SK-MEL-5 (cell line): ENCODE measurements around the gene CRP. TPM values are rescaled to one million over a fixed set of nuclear protein-coding genes. Genes with fewer than 3 reads are reported as not detected.

ENCODE experiments used
- total RNA-seq: library from RNA; depleted of rRNA; stranded (reverse); fragments of >200 nt; shearing (Covaris generic); gene quantifications from 2 replicates; pipeline ENCODE4 v1.2.3, GENCODE V29; 2014; rRNA removed

CRP gene
- total RNA-seq, 1 experiment from 2014 or later: not detected

Other genes with a start within 250 kb of the CRP start
- gene OR10J5, start 178.6 kb downstream of the CRP start, total RNA-seq: not detected in 2 replicates
- gene APCS, start 126.8 kb downstream of the CRP start, total RNA-seq: not detected in 2 replicates
- gene DUSP23, start 66.4 kb upstream of the CRP start, total RNA-seq: 59.0 and 78.8 TPM in 2 replicates
- not detected in 2 replicates for gene FCRL6, start 87.8 kb upstream of the CRP start, total RNA-seq
- gene SLAMF8, start 112.3 kb upstream of the CRP start, total RNA-seq: not detected in 2 replicates
- not detected in 2 replicates for gene VSIG8, start 148.1 kb upstream of the CRP start, total RNA-seq
- 0.13 and 0.56 TPM in 2 replicates for gene CFAP45, start 185.6 kb upstream of the CRP start, total RNA-seq
- gene TAGLN2, start 210.9 kb upstream of the CRP start, total RNA-seq: 122 and 128 TPM in 2 replicates
- gene IGSF9, start 231.0 kb upstream of the CRP start, total RNA-seq: not detected in 2 replicates
- gene SLAMF9, start 239.6 kb upstream of the CRP start, total RNA-seq: 13.6 and 17.9 TPM in 2 replicates